Frontal cortex (tissue), 4 donors: ENCODE results near the gene PRDM1. TPM values are rescaled to one million over a fixed set of nuclear protein-coding genes. Genes with fewer than 3 reads are reported as not detected.
A peak's percentile ranks its signal among the peaks of the same experiment; 100 is the strongest.

Experiments
- DNase-seq, 2 donors: peaks; one replicate each; pipeline ENCODE4 v3.0.0; 2012; ENCODE audit warnings: low spot score in 2 of 2
- FAIRE-seq: peaks from 2 replicates; lab custom pipeline; 2012; peaks lifted over from hg19 to GRCh38; lab: Jason Lieb, UNC
- total RNA-seq: library from RNA; depleted of rRNA; stranded (reverse); fragments of >200 nt; gene quantifications from one replicate; pipeline ENCODE4 v1.2.3, GENCODE V29; 2014
- donor health status: control.
- donor health status: control.
- donor health status: control.

PRDM1 gene
- total RNA-seq, 1 donor from 2014 or later = 1.6 TPM

DNA sequence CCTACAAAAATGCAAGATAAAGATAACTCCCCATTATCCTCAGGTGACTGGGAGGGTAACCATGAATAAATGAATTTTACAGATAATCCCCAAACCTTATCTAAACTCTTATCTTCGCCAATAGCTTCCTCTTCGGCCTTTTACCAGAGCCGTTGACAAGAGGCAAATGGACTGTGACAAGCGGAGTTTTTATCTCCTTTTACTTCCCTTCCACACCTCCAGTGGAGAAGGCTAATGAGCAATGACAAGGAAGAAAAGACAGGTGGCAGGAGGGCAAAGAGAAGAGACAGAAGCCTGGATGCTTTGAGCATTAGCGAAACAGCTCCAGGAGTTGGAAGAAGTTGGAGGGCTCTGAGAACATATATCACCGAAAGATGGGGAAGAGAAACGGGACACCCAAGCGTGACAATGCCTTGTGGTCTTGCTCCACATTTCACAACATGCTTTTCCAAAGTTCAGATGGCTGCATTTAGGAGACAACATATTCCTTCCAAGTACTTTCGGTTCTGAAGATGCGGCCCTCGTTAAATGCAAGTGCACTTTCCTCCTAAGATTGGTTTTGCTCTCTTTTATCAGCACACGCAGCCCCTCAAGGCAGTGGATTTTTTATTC, 69.2 kb downstream of the PRDM1 start:
- DNase-seq (no peak), FAIRE-seq (no peak)

- no peak for DNase-seq
- no peak for FAIRE-seq
Observed at GRCh38 chr6:106156413-106156812, 70.3 kb downstream of the PRDM1 start.

GRCh38 chr6:106156863-106157262, 70.7 kb downstream of the PRDM1 start:
- DNase-seq = peak in 1 of 2 donors; percentile 18
- no peak for FAIRE-seq

GRCh38 chr6:106158816-106159215, 72.7 kb downstream of the PRDM1 start:
- FAIRE-seq (no peak), DNase-seq (no peak)

Other genes starting within 250 kb of the PRDM1 start
- gene ATG5, start 239.4 kb downstream of the PRDM1 start, total RNA-seq = 87.2 TPM